Rectal smooth muscle tissue (tissue), 1 donor: ENCODE measurements around the gene SCUBE3.

Experiments used
- H3K27ac ChIP-seq: one replicate; pipeline ENCODE4 v1.7.0; 2013; ENCODE audit warnings: low read depth, low read length, inconsistent platforms
- H3K27me3 ChIP-seq: one replicate; pipeline ENCODE4 v1.7.0; 2013; ENCODE audit warnings: low read length; ENCODE audit not compliant: control insufficient read depth, insufficient read depth
- H3K36me3 ChIP-seq: one replicate; pipeline ENCODE4 v1.7.0; 2013; ENCODE audit warnings: low read length; ENCODE audit not compliant: control insufficient read depth, insufficient read depth
- H3K4me1 ChIP-seq: one replicate; pipeline ENCODE4 v1.7.0; 2013; ENCODE audit warnings: low read length; ENCODE audit not compliant: control insufficient read depth, insufficient read depth
- H3K4me3 ChIP-seq: one replicate; pipeline ENCODE4 v1.7.0; 2013; ENCODE audit warnings: low read length
- H3K9ac ChIP-seq: one replicate; pipeline ENCODE4 v1.7.0; 2013; ENCODE audit warnings: low read length

Gene SCUBE3

DNA sequence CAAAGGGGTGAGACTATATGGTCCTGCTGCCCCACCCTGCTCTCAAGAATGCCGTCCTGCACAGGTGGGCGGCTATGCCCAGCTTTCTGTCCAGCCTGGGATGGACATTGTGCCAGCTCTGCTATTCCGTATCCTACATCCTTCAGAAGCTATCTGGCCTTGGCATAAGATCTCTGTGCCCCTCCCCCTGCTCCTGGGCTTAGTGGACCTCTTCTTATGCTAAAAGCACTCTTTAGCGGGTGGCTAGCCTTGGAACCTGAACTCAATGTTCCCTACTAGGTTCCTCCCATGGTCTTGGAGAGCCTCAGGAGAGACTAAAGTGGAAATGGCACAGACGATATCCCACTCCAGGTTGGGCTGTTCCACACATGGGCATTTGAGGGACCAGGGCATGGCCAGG is 22.5 kb downstream of the SCUBE3 start:
- Histone ChIP-seq H3K4me3 (no peak overlapping the region), H3K36me3 (no peaks in the 10 kb centered on the region)

DNA sequence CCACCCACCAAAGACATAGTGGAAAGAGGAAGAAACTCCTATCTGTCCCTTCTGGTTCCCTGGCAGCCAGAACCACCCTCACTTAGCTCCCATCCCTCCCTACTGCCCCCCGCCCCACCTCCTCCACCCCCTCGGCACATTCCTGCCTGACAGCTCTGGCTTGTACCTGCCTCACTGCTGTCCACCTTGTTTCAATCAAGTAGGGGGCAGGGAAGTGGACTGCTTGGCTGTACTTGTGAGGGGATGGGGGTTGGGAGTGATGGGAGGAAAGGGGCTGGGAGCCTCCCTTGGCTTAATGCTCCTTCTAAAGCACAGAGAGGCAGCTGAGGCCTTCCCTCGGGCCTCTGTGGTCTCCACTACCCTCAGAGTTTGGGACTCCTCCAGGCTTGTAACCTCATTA is 23.7 kb downstream of the SCUBE3 start:
- Histone ChIP-seq H3K4me3 (no peak overlapping the region), H3K4me1 (peaks cover 19% of the 10 kb centered on the region), H3K27me3 (no peaks in the 10 kb centered on the region), H3K27ac (no peak overlapping the region), H3K36me3 (no peaks in the 10 kb centered on the region), H3K9ac (no peak overlapping the region)

More for the DNA sequence above, 22.5 kb downstream of the SCUBE3 start:
- Histone ChIP-seq H3K27ac (no peak overlapping the region), H3K9ac (no peak overlapping the region), H3K27me3 (no peaks in the 10 kb centered on the region), H3K4me1 (peaks cover 23% of the 10 kb centered on the region)

DNA sequence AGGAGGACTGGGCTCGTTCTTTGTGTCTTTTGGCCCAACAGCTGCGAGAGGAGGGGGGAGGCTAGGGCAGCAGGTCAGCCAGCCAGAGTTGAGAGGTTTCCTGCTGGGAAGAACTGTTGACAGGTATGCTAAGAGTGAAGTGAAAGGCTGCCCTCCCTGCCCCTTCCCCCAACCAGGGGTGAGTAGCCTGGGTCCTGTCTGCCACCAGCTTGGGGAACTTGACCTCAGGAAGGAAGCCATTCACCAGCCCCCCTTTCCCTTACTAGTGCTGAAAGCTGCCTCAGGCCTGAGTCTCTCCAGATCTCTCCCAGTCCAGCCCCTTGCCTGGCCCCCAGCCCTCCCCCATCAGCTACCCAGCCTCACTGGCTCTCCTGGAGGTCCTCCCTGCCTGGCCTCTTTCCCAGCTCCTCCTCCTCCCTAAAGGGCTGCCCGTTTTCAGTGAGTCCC is 25.1 kb downstream of the SCUBE3 start:
- Histone ChIP-seq H3K4me1 (peaks cover 19% of the 10 kb centered on the region), H3K36me3 (peaks cover 2% of the 10 kb centered on the region), H3K27me3 (no peaks in the 10 kb centered on the region), H3K9ac (no peak overlapping the region), H3K4me3 (no peak overlapping the region), H3K27ac (peak overlapping the region; percentile 52)

DNA sequence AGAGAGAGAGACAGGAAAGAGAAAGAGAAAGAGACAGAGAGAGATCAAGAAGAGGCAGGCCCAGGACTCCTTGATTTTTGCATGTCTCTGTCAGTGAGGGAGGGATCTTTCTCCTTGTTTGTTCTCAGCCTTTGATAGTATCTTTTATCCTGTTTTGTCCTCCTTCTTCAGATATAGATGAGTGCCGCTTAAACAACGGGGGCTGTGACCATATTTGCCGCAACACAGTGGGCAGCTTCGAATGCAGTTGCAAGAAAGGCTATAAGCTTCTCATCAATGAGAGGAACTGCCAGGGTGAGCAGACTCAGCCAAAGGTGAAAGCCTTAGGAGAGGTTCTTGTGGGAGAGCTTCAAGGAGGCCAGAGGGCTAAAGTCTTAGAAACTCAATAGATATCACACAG is 25.8 kb downstream of the SCUBE3 start:
- H3K4me1 ChIP-seq = peaks cover 19% of the 10 kb centered on the region
- H3K9ac ChIP-seq = no peak overlapping the region
- peaks cover 7% of the 10 kb centered on the region for H3K36me3 ChIP-seq
- peak overlapping the region; percentile 52 for H3K27ac ChIP-seq
- no peak overlapping the region for H3K4me3 ChIP-seq
- no peaks in the 10 kb centered on the region for H3K27me3 ChIP-seq

DNA sequence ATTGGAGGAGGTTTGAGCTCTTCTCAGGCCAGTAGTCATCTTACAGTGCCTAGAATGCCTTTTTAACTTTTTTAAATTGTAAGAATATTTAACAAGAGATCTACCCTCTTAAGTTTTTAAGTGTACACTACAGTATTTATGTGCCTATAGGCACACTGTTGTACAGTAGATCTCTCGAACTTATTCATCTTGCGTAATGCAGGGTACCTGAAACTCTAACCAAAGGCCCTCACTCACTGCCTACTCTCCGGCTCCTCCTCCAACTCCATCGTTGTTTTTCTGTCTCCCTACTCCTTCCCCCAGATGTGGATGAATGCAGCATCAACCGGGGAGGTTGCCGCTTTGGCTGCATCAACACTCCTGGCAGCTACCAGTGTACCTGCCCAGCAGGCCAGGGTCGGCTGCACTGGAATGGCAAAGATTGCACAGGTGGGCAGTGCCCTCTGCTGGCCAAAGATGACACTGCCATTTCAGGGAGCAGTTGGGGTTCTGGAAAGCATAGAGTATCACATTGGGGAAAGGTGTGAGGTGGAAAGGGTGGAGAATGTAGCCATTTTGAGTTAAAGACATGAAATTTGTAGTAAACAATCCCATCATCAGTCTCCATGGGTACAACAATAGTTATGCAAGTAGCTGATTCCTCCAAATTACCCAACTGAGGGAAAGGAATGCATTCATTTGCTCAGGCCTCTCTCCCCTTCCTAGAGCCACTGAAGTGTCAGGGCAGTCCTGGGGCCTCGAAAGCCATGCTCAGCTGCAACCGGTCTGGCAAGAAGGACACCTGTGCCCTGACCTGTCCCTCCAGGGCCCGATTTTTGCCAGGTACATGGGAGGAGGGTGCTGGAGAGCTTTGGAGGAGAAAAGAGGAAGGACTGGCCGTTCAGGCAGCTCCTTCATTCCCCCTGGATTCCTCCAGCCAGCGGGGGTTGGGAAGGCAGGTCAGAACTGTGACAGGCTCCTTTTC is 27.4 kb downstream of the SCUBE3 start:
- H3K4me1 ChIP-seq = peaks cover 19% of the 10 kb centered on the region
- H3K27me3 ChIP-seq = no peaks in the 10 kb centered on the region
- no peak overlapping the region for H3K27ac ChIP-seq
- H3K36me3 ChIP-seq = peaks cover 13% of the 10 kb centered on the region
- H3K9ac ChIP-seq = no peak overlapping the region
- no peak overlapping the region for H3K4me3 ChIP-seq

DNA sequence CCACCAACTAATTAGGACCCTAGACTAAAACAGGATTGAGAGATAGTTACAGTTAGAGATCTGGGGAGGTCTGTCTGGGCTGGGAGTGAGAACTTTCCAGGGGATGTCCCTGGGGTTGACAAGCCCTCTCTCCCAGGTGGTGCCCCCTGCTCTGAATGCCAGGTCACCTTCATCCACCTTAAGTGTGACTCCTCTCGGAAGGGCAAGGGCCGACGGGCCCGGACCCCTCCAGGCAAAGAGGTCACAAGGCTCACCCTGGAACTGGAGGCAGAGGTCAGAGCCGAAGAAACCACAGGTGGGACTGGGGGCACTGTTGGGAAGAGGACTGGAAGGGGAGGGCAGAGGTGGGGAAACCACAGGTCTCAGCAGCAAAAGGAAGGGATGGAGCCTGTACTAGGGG is 28.7 kb downstream of the SCUBE3 start:
- H3K27ac ChIP-seq = no peak overlapping the region
- peaks cover 15% of the 10 kb centered on the region for H3K36me3 ChIP-seq
- H3K4me3 ChIP-seq = no peak overlapping the region
- H3K4me1 ChIP-seq = peaks cover 19% of the 10 kb centered on the region
- H3K27me3 ChIP-seq = no peaks in the 10 kb centered on the region
- H3K9ac ChIP-seq = no peak overlapping the region

DNA sequence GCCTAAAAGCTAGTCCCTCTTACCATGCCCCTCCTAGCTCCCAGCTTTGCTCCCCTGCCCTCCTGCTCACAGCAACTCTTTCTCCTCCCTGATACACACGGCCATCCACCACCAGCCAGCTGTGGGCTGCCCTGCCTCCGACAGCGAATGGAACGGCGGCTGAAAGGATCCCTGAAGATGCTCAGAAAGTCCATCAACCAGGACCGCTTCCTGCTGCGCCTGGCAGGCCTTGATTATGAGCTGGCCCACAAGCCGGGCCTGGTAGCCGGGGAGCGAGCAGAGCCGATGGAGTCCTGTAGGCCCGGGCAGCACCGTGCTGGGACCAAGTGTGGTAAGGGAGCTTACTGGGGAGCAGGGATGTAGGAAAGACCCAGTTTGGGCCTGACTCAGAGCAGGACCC is 29.1 kb downstream of the SCUBE3 start:
- no peak overlapping the region for H3K27ac ChIP-seq
- no peaks in the 10 kb centered on the region for H3K27me3 ChIP-seq
- H3K36me3 ChIP-seq = peaks cover 15% of the 10 kb centered on the region
- H3K4me1 ChIP-seq = peaks cover 16% of the 10 kb centered on the region
- H3K4me3 ChIP-seq = no peak overlapping the region
- no peak overlapping the region for H3K9ac ChIP-seq

DNA sequence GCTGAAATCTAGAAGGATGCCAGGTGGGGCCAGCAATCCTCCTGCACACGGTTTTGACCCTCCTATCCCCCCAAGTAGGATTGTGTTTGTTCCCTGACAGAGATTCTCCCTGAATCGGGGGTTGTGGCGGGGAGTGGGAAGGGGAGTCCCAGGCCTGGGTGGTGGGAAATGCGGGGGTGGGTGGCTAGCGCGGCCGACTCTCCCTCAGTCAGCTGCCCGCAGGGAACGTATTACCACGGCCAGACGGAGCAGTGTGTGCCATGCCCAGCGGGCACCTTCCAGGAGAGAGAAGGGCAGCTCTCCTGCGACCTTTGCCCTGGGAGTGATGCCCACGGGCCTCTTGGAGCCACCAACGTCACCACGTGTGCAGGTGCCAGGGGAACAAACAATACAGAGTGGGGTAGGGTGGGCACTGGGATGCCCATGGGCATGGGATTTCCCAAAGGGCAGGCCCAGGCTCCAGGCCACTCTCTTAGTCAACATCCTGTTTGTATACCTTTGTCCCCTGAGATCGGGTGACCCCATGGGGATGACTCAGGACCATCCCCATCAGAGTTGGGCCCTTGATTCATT is 29.7 kb downstream of the SCUBE3 start:
- H3K4me3 ChIP-seq = no peak overlapping the region
- H3K4me1 ChIP-seq = peaks cover 14% of the 10 kb centered on the region
- peaks cover 15% of the 10 kb centered on the region for H3K36me3 ChIP-seq
- H3K9ac ChIP-seq = no peak overlapping the region
- no peak overlapping the region for H3K27ac ChIP-seq
- no peaks in the 10 kb centered on the region for H3K27me3 ChIP-seq

DNA sequence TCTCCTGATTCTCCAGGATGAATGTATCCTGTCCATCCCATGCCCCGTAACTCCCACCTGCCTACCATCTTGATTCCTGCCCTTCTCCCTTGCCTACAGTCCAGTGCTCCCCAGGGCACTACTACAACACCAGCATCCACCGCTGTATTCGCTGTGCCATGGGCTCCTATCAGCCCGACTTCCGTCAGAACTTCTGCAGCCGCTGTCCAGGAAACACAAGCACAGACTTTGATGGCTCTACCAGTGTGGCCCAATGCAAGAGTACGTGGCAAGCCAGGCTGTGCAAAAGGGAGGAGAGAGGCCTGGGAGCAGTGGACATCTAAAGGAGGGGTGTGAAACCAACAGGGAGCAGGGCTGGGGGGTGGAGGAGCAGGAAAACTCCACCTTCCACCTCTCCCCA is 30.8 kb downstream of the SCUBE3 start:
- Histone ChIP-seq H3K4me1 (peaks cover 9% of the 10 kb centered on the region), H3K9ac (no peak overlapping the region), H3K27ac (no peak overlapping the region), H3K4me3 (no peak overlapping the region), H3K27me3 (no peaks in the 10 kb centered on the region), H3K36me3 (peaks cover 15% of the 10 kb centered on the region)

DNA sequence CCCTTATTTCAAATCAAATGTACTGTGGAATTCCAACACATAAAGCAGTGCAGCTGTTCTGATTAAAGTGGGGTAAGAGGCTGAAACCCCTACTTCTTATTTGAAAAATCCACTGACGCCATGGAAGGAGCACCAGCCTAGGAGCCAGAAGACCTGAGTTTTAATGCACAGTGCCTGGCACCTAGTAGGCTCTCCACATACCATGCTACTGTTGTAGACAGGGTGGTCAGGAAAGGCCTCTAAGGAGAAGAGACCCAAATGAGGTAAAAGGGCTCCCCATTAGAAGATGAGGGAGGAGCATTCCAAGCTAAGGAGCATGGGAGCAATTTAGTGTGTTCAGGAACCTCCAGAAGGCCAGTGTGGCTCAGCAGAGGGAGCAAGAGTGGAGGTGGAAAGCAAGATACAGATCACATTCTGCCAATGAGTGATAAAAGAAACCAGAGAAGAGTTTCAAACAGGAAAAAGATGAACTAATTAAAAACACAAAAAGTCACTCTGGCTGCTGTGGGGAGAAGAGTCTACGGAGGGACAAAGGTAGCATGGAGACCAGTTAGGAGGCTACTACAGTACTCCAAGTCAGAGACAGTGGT is 34.0 kb downstream of the SCUBE3 start:
- Histone ChIP-seq H3K4me1 (peaks cover 5% of the 10 kb centered on the region), H3K36me3 (peaks cover 15% of the 10 kb centered on the region), H3K9ac (no peak overlapping the region), H3K27me3 (no peaks in the 10 kb centered on the region), H3K4me3 (no peak overlapping the region), H3K27ac (no peak overlapping the region)

DNA sequence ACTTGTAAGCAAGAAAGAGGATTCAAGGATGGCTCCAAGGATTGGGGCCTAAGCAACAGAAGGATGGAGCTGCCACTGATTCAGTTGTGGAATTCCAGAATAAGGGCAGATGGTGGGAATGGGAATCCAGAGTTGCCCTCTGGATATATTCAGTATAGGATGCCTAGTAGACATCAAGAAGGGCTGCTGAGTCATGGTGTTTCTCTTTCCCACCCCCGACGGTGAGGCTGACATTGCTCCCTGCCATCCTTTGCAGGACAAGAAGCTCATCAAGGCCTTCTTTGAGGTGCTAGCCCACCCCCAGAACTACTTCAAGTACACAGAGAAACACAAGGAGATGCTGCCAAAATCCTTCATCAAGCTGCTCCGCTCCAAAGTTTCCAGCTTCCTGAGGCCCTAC is 34.5 kb downstream of the SCUBE3 start:
- peaks cover 5% of the 10 kb centered on the region for H3K4me1 ChIP-seq
- H3K27me3 ChIP-seq = no peaks in the 10 kb centered on the region
- no peak overlapping the region for H3K9ac ChIP-seq
- H3K36me3 ChIP-seq = peaks cover 15% of the 10 kb centered on the region
- no peak overlapping the region for H3K4me3 ChIP-seq
- H3K27ac ChIP-seq = no peak overlapping the region

DNA sequence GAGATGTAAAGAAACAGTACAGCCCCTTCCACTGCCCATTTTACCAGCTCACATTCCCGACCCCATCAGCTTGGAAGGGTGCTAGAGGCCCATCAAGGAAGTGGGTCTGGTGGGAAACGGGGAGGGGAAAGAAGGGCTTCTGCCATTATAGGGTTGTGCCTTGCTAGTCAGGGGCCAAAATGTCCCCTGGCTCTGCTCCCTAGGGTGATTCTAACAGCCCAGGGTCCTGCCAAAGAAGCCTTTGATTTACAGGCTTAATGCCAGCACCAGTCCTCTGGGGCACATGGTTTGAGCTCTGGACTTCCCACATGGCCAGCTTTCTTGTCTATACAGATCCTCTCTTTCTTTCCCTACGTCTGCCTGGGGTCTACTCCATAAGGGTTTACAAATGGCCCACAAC is 35.2 kb downstream of the SCUBE3 start:
- Histone ChIP-seq H3K27ac (no peak overlapping the region), H3K9ac (no peak overlapping the region), H3K27me3 (no peaks in the 10 kb centered on the region)

More for the DNA sequence above, 35.2 kb downstream of the SCUBE3 start:
- Histone ChIP-seq H3K4me3 (no peak overlapping the region), H3K4me1 (peaks cover 5% of the 10 kb centered on the region), H3K36me3 (peaks cover 13% of the 10 kb centered on the region)
